ENCODE data around the gene TNFRSF19. TPM values are rescaled to one million over a fixed set of nuclear protein-coding genes. Genes with fewer than 3 reads are reported as not detected.
"Not testable (repeated sequence)": the region's sequence is repeated elsewhere in the genome, so short reads cannot be mapped to it uniquely, and the experiment has no call there.

TNFRSF19 gene
- total RNA-seq, 2 experiments from 2014 or later: not detected

DNA sequence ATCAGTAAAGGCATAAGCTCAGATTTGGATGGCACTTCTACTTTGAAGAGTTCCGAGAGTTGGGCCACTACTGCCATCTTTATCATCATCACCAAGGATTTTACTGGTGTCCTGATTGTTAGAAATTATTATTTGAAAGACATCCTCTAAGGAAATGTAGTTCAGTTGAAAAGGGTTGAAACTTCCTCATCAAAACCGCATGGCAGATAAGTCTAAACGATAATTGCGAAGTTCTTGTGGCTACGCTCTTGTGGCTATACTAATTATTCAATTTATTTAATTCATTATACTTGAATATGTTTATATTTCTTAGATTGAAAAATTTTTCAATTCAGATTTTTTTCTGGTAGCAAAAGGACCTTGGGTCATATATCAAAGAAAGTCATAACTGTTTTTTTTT is 22.4 kb downstream of the TNFRSF19 start:
- no peaks in the 10 kb centered on the region for H3K4me1 Mint-ChIP-seq (ENCODE audit: low read depth)
- TF ChIP-seq, protein P1, sequence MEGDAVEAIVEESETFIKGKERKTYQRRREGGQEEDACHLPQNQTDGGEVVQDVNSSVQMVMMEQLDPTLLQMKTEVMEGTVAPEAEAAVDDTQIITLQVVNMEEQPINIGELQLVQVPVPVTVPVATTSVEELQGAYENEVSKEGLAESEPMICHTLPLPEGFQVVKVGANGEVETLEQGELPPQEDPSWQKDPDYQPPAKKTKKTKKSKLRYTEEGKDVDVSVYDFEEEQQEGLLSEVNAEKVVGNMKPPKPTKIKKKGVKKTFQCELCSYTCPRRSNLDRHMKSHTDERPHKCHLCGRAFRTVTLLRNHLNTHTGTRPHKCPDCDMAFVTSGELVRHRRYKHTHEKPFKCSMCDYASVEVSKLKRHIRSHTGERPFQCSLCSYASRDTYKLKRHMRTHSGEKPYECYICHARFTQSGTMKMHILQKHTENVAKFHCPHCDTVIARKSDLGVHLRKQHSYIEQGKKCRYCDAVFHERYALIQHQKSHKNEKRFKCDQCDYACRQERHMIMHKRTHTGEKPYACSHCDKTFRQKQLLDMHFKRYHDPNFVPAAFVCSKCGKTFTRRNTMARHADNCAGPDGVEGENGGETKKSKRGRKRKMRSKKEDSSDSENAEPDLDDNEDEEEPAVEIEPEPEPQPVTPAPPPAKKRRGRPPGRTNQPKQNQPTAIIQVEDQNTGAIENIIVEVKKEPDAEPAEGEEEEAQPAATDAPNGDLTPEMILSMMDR (IDR thresholded peaks at IDR 0.05): no peak
- H3K36me3 Mint-ChIP-seq (ENCODE audit: low read depth): no peaks in the 10 kb centered on the region
- peaks cover 53% of the 10 kb centered on the region for H3K27me3 Mint-ChIP-seq
- no peak for DNase-seq
- Histone ChIP-seq H3K27ac (ENCODE audit: low read depth in 1 of 2, low read length in 2 of 2) (no peak overlapping the region), H3K4me1 (ENCODE audit: insufficient read depth, low read length) (no peaks in the 10 kb centered on the region), H3K27me3 (ENCODE audit: control insufficient read depth in 1 of 2, insufficient read depth in 2 of 2, low read length in 2 of 2) (peaks cover 0 to 5% of the 10 kb centered on the region in 2 experiments), H3K36me3 (ENCODE audit: insufficient read depth, low read length) (no peaks in the 10 kb centered on the region), H3K9me3 (ENCODE audit: control insufficient read depth in 1 of 2, insufficient read depth in 1 of 2, low read length in 2 of 2) (peaks cover 0 to 8% of the 10 kb centered on the region in 2 experiments), H3K4me3 (ENCODE audit: low read length) (no peak overlapping the region)
- H3K27ac Mint-ChIP-seq: no peak overlapping the region
- intact Hi-C loops (cut with DNase I, micrococcal nuclease): no loop called here
- CTCF ChIA-PET: no interaction called here
- no peak for ATAC-seq (ENCODE audit: poor library complexity)
- no peaks in the 10 kb centered on the region for H3K9me3 Mint-ChIP-seq
- no peak overlapping the region for H3K4me3 Mint-ChIP-seq
- POLR2A ChIA-PET: no interaction called here

DNA sequence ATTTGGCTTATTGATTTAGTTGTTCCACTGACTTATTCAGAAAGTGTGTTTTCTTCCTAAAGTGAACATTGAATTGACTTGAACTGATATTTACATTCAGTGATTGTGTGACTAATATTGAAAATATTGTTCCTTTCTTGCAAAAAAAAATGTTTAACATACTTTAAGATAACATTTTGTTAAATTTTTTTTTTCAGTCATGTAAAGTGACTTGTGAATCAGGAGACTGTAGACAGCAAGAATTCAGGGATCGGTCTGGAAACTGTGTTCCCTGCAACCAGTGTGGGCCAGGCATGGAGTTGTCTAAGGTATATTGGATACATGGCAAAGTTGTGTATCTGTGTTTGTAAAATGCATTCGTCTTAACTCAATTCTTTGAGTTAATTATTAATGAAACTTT is 22.9 kb downstream of the TNFRSF19 start:
- no peak overlapping the region for H3K4me3 Mint-ChIP-seq
- Histone ChIP-seq H3K4me1 (ENCODE audit: insufficient read depth, low read length) (no peaks in the 10 kb centered on the region), H3K4me3 (ENCODE audit: low read length) (no peak overlapping the region), H3K36me3 (ENCODE audit: insufficient read depth, low read length) (no peaks in the 10 kb centered on the region), H3K9me3 (ENCODE audit: control insufficient read depth in 1 of 2, insufficient read depth in 1 of 2, low read length in 2 of 2) (peaks cover 0 to 8% of the 10 kb centered on the region in 2 experiments), H3K27ac (ENCODE audit: low read depth in 1 of 2, low read length in 2 of 2) (no peak overlapping the region), H3K27me3 (ENCODE audit: control insufficient read depth in 1 of 2, insufficient read depth in 2 of 2, low read length in 2 of 2) (peaks cover 0 to 5% of the 10 kb centered on the region in 2 experiments)
- H3K36me3 Mint-ChIP-seq (ENCODE audit: low read depth): no peaks in the 10 kb centered on the region
- no peak for ATAC-seq (ENCODE audit: poor library complexity)
- no peak overlapping the region for H3K27ac Mint-ChIP-seq
- peaks cover 47% of the 10 kb centered on the region for H3K27me3 Mint-ChIP-seq
- ChIA-PET CTCF (no interaction called here), POLR2A (no interaction called here)
- TF ChIP-seq, protein P1 (IDR thresholded peaks at IDR 0.05): no peak
- DNase-seq: no peak
- H3K4me1 Mint-ChIP-seq (ENCODE audit: low read depth): no peaks in the 10 kb centered on the region
- no peaks in the 10 kb centered on the region for H3K9me3 Mint-ChIP-seq
- intact Hi-C loops (cut with DNase I, micrococcal nuclease): no loop called here

DNA sequence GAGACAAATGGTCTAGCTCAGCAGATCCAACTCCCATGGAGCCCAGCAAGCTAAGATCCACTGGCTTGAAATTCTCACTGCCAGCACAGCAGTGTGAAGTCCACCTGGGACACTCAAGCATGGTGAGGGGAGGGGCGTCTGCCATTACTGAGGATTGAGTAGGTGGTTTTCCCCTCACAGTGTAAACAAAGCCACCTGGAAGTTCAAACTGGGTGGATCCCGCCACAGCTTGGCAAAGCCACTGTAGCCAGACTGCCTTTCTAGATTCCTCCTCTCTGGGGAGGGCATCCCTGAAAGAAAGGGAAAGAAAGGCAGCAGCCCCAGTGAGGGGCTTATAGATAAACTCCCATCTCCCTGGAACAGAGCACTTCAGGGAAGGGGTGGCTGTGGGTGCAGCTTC is 24.1 kb downstream of the TNFRSF19 start:
- H3K27me3 ChIP-seq (ENCODE audit: control insufficient read depth in 1 of 2, insufficient read depth in 2 of 2, low read length in 2 of 2); intact Hi-C loops (cut with DNase I, micrococcal nuclease); H3K36me3 ChIP-seq (ENCODE audit: insufficient read depth, low read length); H3K4me3 Mint-ChIP-seq; H3K4me1 Mint-ChIP-seq (ENCODE audit: low read depth); H3K4me1 ChIP-seq (ENCODE audit: insufficient read depth, low read length); H3K27ac ChIP-seq (ENCODE audit: low read depth in 1 of 2, low read length in 2 of 2); H3K9me3 Mint-ChIP-seq; DNase-seq; CTCF ChIA-PET; H3K4me3 ChIP-seq (ENCODE audit: low read length); POLR2A ChIA-PET; H3K27ac Mint-ChIP-seq; ATAC-seq (ENCODE audit: poor library complexity); H3K9me3 ChIP-seq (ENCODE audit: control insufficient read depth in 1 of 2, insufficient read depth in 1 of 2, low read length in 2 of 2); H3K36me3 Mint-ChIP-seq (ENCODE audit: low read depth): not testable (repeated sequence)
- peaks cover 44% of the 10 kb centered on the region for H3K27me3 Mint-ChIP-seq

DNA sequence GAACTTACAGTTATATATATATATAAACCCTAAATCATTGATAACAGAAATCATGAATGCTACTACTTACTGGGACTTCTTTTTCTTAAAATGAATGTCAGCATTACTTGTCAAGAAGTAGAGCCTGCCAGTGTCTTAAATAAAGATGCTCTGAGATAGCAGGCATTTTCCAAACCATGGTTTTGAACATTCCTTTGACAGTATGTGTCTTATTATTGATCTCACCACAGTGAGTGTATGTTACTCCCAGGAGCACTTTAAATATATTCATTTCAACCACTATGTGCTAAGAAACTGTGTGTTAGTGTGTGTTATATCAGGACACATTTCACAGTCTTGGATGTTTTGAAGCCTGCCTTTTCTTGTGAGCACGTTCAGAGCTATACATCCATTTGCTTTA is 28.2 kb downstream of the TNFRSF19 start:
- Histone ChIP-seq H3K4me3 (ENCODE audit: low read length) (no peak overlapping the region), H3K27ac (ENCODE audit: low read depth in 1 of 2, low read length in 2 of 2) (no peak overlapping the region), H3K36me3 (ENCODE audit: insufficient read depth, low read length) (no peaks in the 10 kb centered on the region), H3K27me3 (ENCODE audit: control insufficient read depth in 1 of 2, insufficient read depth in 2 of 2, low read length in 2 of 2) (peaks cover 0 to 4% of the 10 kb centered on the region in 2 experiments), H3K9me3 (ENCODE audit: control insufficient read depth in 1 of 2, insufficient read depth in 1 of 2, low read length in 2 of 2) (peaks cover 0 to 8% of the 10 kb centered on the region in 2 experiments), H3K4me1 (ENCODE audit: insufficient read depth, low read length) (no peaks in the 10 kb centered on the region)
- Mint-ChIP-seq H3K27me3 (peaks cover 30% of the 10 kb centered on the region), H3K4me1 (ENCODE audit: low read depth) (no peaks in the 10 kb centered on the region), H3K9me3 (peaks cover 7% of the 10 kb centered on the region), H3K27ac (no peak overlapping the region), H3K36me3 (ENCODE audit: low read depth) (no peaks in the 10 kb centered on the region), H3K4me3 (no peak overlapping the region)
- intact Hi-C loops (cut with DNase I, micrococcal nuclease): no loop called here
- DNase-seq (no peak), ATAC-seq (ENCODE audit: poor library complexity) (no peak)
- TF ChIP-seq, protein P1 (IDR thresholded peaks at IDR 0.05): no peak
- ChIA-PET CTCF (interaction anchor here (1.3 kb wide), 1 partner anchor 17 kb away, joined by 3 read pairs; no protein-coding TSS in a partner anchor), POLR2A (no interaction called here)
